Large intestine (tissue), 3 donors: ENCODE results near the gene TEX264. TPM values are rescaled to one million over a fixed set of nuclear protein-coding genes. Genes with fewer than 3 reads are reported as not detected.
A peak's percentile ranks its signal among the peaks of the same experiment; 100 is the strongest.
"Not testable (repeated sequence)": the region's sequence is repeated elsewhere in the genome, so short reads cannot be mapped to it uniquely, and the experiment has no call there.

Experiments used
- DNase-seq, 2 donors: peaks; one replicate each; pipeline versions ENCODE4 v3.0.0 to v3.0.0-alpha.2; 2013
- H3K27ac ChIP-seq: one replicate; pipeline ENCODE4 v1.5.1; 2013; ENCODE audit warnings: low read length
- H3K27me3 ChIP-seq: 2 replicates; pipeline ENCODE4 v1.6.1; 2013; ENCODE audit warnings: low read length; ENCODE audit not compliant: control insufficient read depth, insufficient read depth
- H3K36me3 ChIP-seq: 2 replicates; pipeline ENCODE4 v1.6.1; 2013; ENCODE audit warnings: low read length; ENCODE audit not compliant: control insufficient read depth, insufficient read depth
- H3K4me1 ChIP-seq: one replicate; pipeline ENCODE4 v1.6.1; 2013; ENCODE audit warnings: low read length; ENCODE audit not compliant: control insufficient read depth, insufficient read depth
- H3K4me3 ChIP-seq: one replicate; pipeline ENCODE4 v1.5.1; 2013; ENCODE audit warnings: low read length
- H3K9me3 ChIP-seq: one replicate; pipeline ENCODE4 v1.6.1; 2013; ENCODE audit warnings: mild to moderate bottlenecking, low read depth, low read length, moderate library complexity; ENCODE audit not compliant: control insufficient read depth
- WGBS: methylation state at CpG from one replicate; pipeline ENCODE4 v1.1.5; 2013; ENCODE audit warnings: low lambda C conversion rate; ENCODE audit not compliant: insufficient coverage; 5-methylcytosine and 5-hydroxymethylcytosine counted together
- polyA plus RNA-seq: library from polyadenylated mRNA; unstranded; fragments of 120-200 nt; gene quantifications from one replicate; pipeline ENCODE4 v1.2.1, GENCODE V29; 2013

Gene TEX264
- polyA plus RNA-seq, 1 donor, result 42.0 TPM

- Histone ChIP-seq H3K4me1 (no peaks in the 10 kb centered on the region), H3K27ac (no peak overlapping the region), H3K36me3 (no peaks in the 10 kb centered on the region), H3K9me3 (no peaks in the 10 kb centered on the region), H3K27me3 (no peaks in the 10 kb centered on the region), H3K4me3 (no peak overlapping the region)
- WGBS, result 80% methylated on average over 2 of the region's 4 CpGs
- DNase-seq, result no peak
Observed at GRCh38 chr3:51722362-51722761, 51.3 kb downstream of the TEX264 start.

GRCh38 chr3:51727500-51727899 is 56.4 kb downstream of the TEX264 start:
- DNase-seq, result no peak
- H3K4me1 ChIP-seq, result no peaks in the 10 kb centered on the region
- H3K4me3 ChIP-seq, result no peak overlapping the region
- no peaks in the 10 kb centered on the region for H3K9me3 ChIP-seq
- no peaks in the 10 kb centered on the region for H3K36me3 ChIP-seq
- peaks cover 3% of the 10 kb centered on the region for H3K27me3 ChIP-seq
- H3K27ac ChIP-seq, result no peak overlapping the region

GRCh38 chr3:51729042-51729633 is 58.1 kb downstream of the TEX264 start:
- Histone ChIP-seq H3K27me3 (peaks cover 3% of the 10 kb centered on the region), H3K9me3 (no peaks in the 10 kb centered on the region), H3K36me3 (no peaks in the 10 kb centered on the region), H3K4me3 (no peak overlapping the region), H3K4me1 (no peaks in the 10 kb centered on the region), H3K27ac (no peak overlapping the region)
- DNase-seq, result no peak

GRCh38 chr3:51733859-51734571 is 63.0 kb downstream of the TEX264 start:
- no peaks in the 10 kb centered on the region for H3K9me3 ChIP-seq
- H3K4me3 ChIP-seq, result no peak overlapping the region
- no peaks in the 10 kb centered on the region for H3K27me3 ChIP-seq
- no peaks in the 10 kb centered on the region for H3K4me1 ChIP-seq
- 100% methylated on average over 2 of the region's 4 CpGs for WGBS
- no peaks in the 10 kb centered on the region for H3K36me3 ChIP-seq
- no peak for DNase-seq
- H3K27ac ChIP-seq, result no peak overlapping the region

GRCh38 chr3:51734572-51734907 is 63.5 kb downstream of the TEX264 start:
- Histone ChIP-seq H3K27ac (no peak overlapping the region), H3K9me3 (no peaks in the 10 kb centered on the region), H3K4me1 (no peaks in the 10 kb centered on the region), H3K27me3 (no peaks in the 10 kb centered on the region), H3K4me3 (no peak overlapping the region), H3K36me3 (no peaks in the 10 kb centered on the region)
- WGBS, result 30% methylated on average over 2 of the region's 3 CpGs
- DNase-seq, result no peak

GRCh38 chr3:51735039-51735438 is 64.0 kb downstream of the TEX264 start:
- peak in 1 of 2 donors; percentile 2 for DNase-seq
- Histone ChIP-seq H3K4me1 (no peaks in the 10 kb centered on the region), H3K27me3 (peaks cover 2% of the 10 kb centered on the region), H3K36me3 (no peaks in the 10 kb centered on the region), H3K9me3 (no peaks in the 10 kb centered on the region), H3K4me3 (no peak overlapping the region), H3K27ac (no peak overlapping the region)
- 71% methylated on average over 1 of the region's 3 CpGs for WGBS

- DNase-seq, result no peak
- Histone ChIP-seq H3K27me3 (peaks cover 5% of the 10 kb centered on the region), H3K4me3 (no peak overlapping the region), H3K36me3 (no peaks in the 10 kb centered on the region), H3K27ac (no peak overlapping the region), H3K4me1 (no peaks in the 10 kb centered on the region), H3K9me3 (no peaks in the 10 kb centered on the region)
- WGBS, result 100% methylated on average over 1 of the region's 2 CpGs
Observed at GRCh38 chr3:51735950-51736349, 64.9 kb downstream of the TEX264 start.

- Histone ChIP-seq H3K36me3 (no peaks in the 10 kb centered on the region), H3K27ac (no peak overlapping the region), H3K9me3 (no peaks in the 10 kb centered on the region), H3K4me3 (no peak overlapping the region), H3K4me1 (no peaks in the 10 kb centered on the region), H3K27me3 (peaks cover 5% of the 10 kb centered on the region)
- DNase-seq, result no peak
- 77% methylated on average over 3 of the region's 4 CpGs for WGBS
Observed at GRCh38 chr3:51739110-51739509, 68.1 kb downstream of the TEX264 start.

GRCh38 chr3:51742320-51742719 is 71.3 kb downstream of the TEX264 start:
- WGBS, result no CpG with 5 or more reads among the region's 3 CpGs
- not testable (repeated sequence) for H3K27ac ChIP-seq, H3K27me3 ChIP-seq

GRCh38 chr3:51742978-51743377 is 71.9 kb downstream of the TEX264 start:
- H3K36me3 ChIP-seq, DNase-seq, H3K4me3 ChIP-seq, H3K27ac ChIP-seq, H3K9me3 ChIP-seq, H3K27me3 ChIP-seq, H3K4me1 ChIP-seq: not testable (repeated sequence)
- WGBS, result 57% methylated on average over 1 of the region's 4 CpGs

More at GRCh38 chr3:51742320-51742719, 71.3 kb downstream of the TEX264 start:
- H3K4me1 ChIP-seq, H3K36me3 ChIP-seq, DNase-seq, H3K4me3 ChIP-seq, H3K9me3 ChIP-seq: not testable (repeated sequence)

GRCh38 chr3:51747840-51748239 is 76.8 kb downstream of the TEX264 start:
- H3K27ac ChIP-seq, result no peak overlapping the region
- DNase-seq, result no peak
- no peaks in the 10 kb centered on the region for H3K9me3 ChIP-seq
- no peaks in the 10 kb centered on the region for H3K4me1 ChIP-seq
- no peak overlapping the region for H3K4me3 ChIP-seq
- no peaks in the 10 kb centered on the region for H3K36me3 ChIP-seq
- no peaks in the 10 kb centered on the region for H3K27me3 ChIP-seq
